AG04449 (cell line): ENCODE measurements around the gene EMP3.
"Not testable (repeated sequence)": the region's sequence is repeated elsewhere in the genome, so short reads cannot be mapped to it uniquely, and the experiment has no call there.

Experiments
- CTCF ChIA-PET: fragments of 350-600 bp; formaldehyde crosslinking; extraction: SDS; loops from one replicate; lab custom pipeline; 2021; ENCODE audit warnings: antibody characterized with exemption; lab: Yijun Ruan, JAX
- POLR2A ChIA-PET: fragments of 400-600, 350-600 bp; formaldehyde crosslinking; extraction: SDS; loops from one replicate; lab custom pipeline; 2020; ENCODE audit warnings: antibody characterized with exemption, inconsistent platforms; lab: Yijun Ruan, JAX
- DNase-seq: peaks from one replicate; pipeline ENCODE4 v3.0.0-alpha.2; 2010; ENCODE audit warnings: low read depth, low spot score
- H3K4me3 ChIP-seq: 2 replicates; pipeline ENCODE4 v1.5.1; 2011; ENCODE audit warnings: low read depth, mild to moderate bottlenecking, control low read depth, low read length
- CTCF ChIP-seq: IDR thresholded peaks from one replicate; pipeline ENCODE4 v1.5.1; 2011; ENCODE audit warnings: mild to moderate bottlenecking, moderate library complexity, low read length, control low read depth, inconsistent platforms; ENCODE audit not compliant: insufficient read depth; ENCODE audit errors: missing control alignments

The EMP3 gene

GRCh38 chr19:48301886-48302599 lies 23.3 kb upstream of the EMP3 start:
- TF ChIP-seq CTCF: no peak
- ChIA-PET POLR2A (no interaction called here), CTCF (no interaction called here)
- DNase-seq: no peak
- no peak overlapping the region for H3K4me3 ChIP-seq

- no peak for TF ChIP-seq CTCF
- POLR2A ChIA-PET: no interaction called here
- H3K4me3 ChIP-seq: no peak overlapping the region
- no peak for DNase-seq
- CTCF ChIA-PET: no interaction called here
Measured at GRCh38 chr19:48302600-48302959, 22.8 kb upstream of the EMP3 start.

- no peak for DNase-seq
- CTCF ChIA-PET: interaction anchor here (1.1 kb wide), 1 partner anchor 31 kb away, joined by 5 read pairs; no protein-coding TSS in a partner anchor
- TF ChIP-seq CTCF: no peak
Measured at GRCh38 chr19:48303367-48303766, 22.0 kb upstream of the EMP3 start.

GRCh38 chr19:48303866-48304265 lies 21.5 kb upstream of the EMP3 start:
- ChIA-PET CTCF (interaction anchor here (1.1 kb wide), 1 partner anchor 32 kb away, joined by 5 read pairs; no protein-coding TSS in a partner anchor), POLR2A (no interaction called here)
- H3K4me3 ChIP-seq: no peak overlapping the region
- no peak for DNase-seq
- no peak for TF ChIP-seq CTCF

More at GRCh38 chr19:48303367-48303766, 22.0 kb upstream of the EMP3 start:
- POLR2A ChIA-PET: no interaction called here
- H3K4me3 ChIP-seq: no peak overlapping the region

GRCh38 chr19:48308631-48309586 lies 16.4 kb upstream of the EMP3 start:
- TF ChIP-seq CTCF: peak; percentile 64
- ChIA-PET POLR2A (interaction anchor here (0.5 kb wide), 1 partner anchor 37 kb away, joined by 3 read pairs; no protein-coding TSS in a partner anchor), CTCF (interaction anchor here (1.0 to 4.3 kb wide), 12 partner anchors 9 to 82 kb away, joined by 3 to 41 read pairs (median 6); partner anchors contain the start of genes KDELR1 and ZNF114)
- H3K4me3 ChIP-seq: no peak overlapping the region
- no peak for DNase-seq

- DNase-seq, H3K4me3 ChIP-seq: not testable (repeated sequence)
- ChIA-PET POLR2A (interaction anchor here (0.5 kb wide), 1 partner anchor 38 kb away, joined by 3 read pairs; no protein-coding TSS in a partner anchor), CTCF (interaction anchor here (1.0 to 4.3 kb wide), 10 partner anchors 9 to 81 kb away, joined by 3 to 41 read pairs (median 8); partner anchors contain the start of genes KDELR1 and ZNF114)
Measured at GRCh38 chr19:48309731-48310130, 15.6 kb upstream of the EMP3 start.
